Right lung (tissue), 10 donors: Measurements from ENCODE around the gene DAZ1. TPM values are rescaled to one million over a fixed set of nuclear protein-coding genes. Genes with fewer than 3 reads are reported as not detected.
"Not testable (repeated sequence)": the region's sequence is repeated elsewhere in the genome, so short reads cannot be mapped to it uniquely, and the experiment has no call there.

Experiments
- DNase-seq, 2 donors: peaks; one replicate each; pipeline ENCODE4 v3.0.0-alpha.2; 2013
- long read RNA-seq, 8 donors: transcript quantifications; one replicate each; lab custom pipeline, GENCODE V29; 2026
- polyA plus RNA-seq, 5 donors: library from polyadenylated mRNA; unstranded; fragments of 120-200 nt; gene quantifications; one replicate each; pipeline versions ENCODE4 v1.2.1 to v1.2.3, GENCODE V29; 2013; ENCODE audit warnings: inconsistent platforms in 1 of 5, low replicate concordance in 1 of 5; ENCODE audit not compliant: insufficient read length in 5 of 5, insufficient read depth in 1 of 5

Gene DAZ1
- not detected for polyA plus RNA-seq
- long read RNA-seq, donor 1: 0 reads
- long read RNA-seq, donor 2: 0 reads
- long read RNA-seq, donor 3: 0 reads
- long read RNA-seq, donor 4: 0 reads
- long read RNA-seq, donor 5: 0 reads
- long read RNA-seq, donor 6: 0 reads
- long read RNA-seq, donor 7: 0 reads
- long read RNA-seq, donor 8: 0 reads

- not testable (repeated sequence) for DNase-seq
Measured at GRCh38 chrY:23198908-23199307, at the start of gene DAZ1. TSS of gene DAZ1 (minus strand) at chrY:23199008. CDS start at chrY:23198800, 208 bp downstream.

GRCh38 chrY:23219233-23219632, 20.4 kb upstream of the DAZ1 start, which contains the start of gene DAZ2:
TSS of gene DAZ2 (plus strand) at chrY:23219533. CDS start at chrY:23219741, 208 bp downstream.
- DNase-seq: not testable (repeated sequence)

DNA sequence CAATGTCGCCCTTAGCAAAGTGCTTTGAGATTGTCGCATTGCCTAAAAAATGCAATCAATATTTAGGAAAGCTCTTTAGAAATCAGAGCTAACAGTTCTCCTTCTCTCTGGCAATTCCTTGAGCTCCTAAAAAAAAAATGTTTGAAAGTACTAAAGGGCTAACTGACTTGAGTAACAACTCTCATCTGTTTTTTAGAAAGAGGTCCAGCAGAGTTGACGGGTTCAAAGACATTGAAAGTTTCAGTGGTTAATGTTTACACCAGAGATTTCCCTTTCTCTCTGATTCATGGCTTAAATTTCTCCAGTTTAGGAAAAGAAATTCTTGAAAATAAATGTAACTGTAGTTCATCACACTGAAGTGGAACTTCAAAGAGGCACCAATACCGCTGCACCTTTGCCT, 11.9 kb upstream of the DAZ1 start:
- not testable (repeated sequence) for DNase-seq

DNA sequence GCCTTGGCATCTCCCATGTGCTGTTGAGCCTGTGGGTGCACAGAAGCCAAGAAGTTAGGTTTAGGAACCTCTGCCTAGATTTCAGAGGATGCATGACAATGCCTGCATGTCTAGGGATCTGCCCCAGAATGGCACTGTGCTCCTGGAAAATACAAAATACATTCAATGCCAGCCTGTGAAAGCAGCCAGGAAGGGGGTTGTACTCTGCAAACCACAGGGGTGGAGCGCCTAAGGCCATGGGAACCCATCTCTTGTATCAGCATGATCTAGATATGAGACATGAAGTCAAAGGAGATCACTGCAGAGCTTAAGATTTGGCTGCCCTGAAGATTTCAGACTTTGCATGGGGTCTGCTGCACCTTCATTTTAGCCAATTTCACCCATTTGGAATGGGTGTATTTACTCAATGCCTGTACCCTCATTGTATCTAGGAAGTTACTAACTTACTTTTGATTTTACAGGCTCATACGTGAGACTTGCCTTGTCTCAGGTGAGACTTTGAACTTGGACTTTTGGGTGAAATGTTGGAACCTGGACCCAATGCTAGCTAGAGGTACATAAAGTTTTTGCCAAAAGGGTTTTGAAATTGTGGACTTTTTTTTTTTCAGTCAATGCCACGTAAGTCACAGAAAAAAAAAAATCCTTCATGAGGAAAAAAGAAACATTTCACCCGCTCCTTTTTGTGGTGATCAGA, 11.1 kb upstream of the DAZ1 start:
- DNase-seq: not testable (repeated sequence)

DNA sequence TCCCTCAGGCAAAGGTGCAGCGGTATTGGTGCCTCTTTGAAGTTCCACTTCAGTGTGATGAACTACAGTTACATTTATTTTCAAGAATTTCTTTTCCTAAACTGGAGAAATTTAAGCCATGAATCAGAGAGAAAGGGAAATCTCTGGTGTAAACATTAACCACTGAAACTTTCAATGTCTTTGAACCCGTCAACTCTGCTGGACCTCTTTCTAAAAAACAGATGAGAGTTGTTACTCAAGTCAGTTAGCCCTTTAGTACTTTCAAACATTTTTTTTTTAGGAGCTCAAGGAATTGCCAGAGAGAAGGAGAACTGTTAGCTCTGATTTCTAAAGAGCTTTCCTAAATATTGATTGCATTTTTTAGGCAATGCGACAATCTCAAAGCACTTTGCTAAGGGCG, 8.6 kb upstream of the DAZ1 start:
- not testable (repeated sequence) for DNase-seq

Other genes with a start within 250 kb of the DAZ1 start
- not detected for gene BPY2, start 214.7 kb downstream of the DAZ1 start, polyA plus RNA-seq
- gene DAZ2, start 20.5 kb upstream of the DAZ1 start, polyA plus RNA-seq: not detected